PC-3 (cell line): Measurements from ENCODE around the gene BMP7.

Experiments
- CTCF ChIP-seq: fragments of 300-600 bp; sonication (generic); conservative IDR thresholded peaks from 2 replicates; pipeline ENCODE4 v1.5.1; 2017; ENCODE audit warnings: antibody characterized with exemption, low read depth, mild to moderate bottlenecking, low read length
- EZH2 ChIP-seq: fragments of 300-600 bp; sonication (generic); IDR thresholded peaks from one replicate; pipeline ENCODE4 v1.6.1; 2017; ENCODE audit warnings: antibody characterized with exemption, mild to moderate bottlenecking, low read length; ENCODE audit not compliant: unreplicated experiment

- TF ChIP-seq EZH2 (no peak), CTCF (no peak)
Observed at GRCh38 chr20:57260934-57261333, 5.5 kb downstream of the BMP7 start.
